HepG2 (cell line): ENCODE results near the gene SULT1A3.
"Not testable (repeated sequence)": the region's sequence is repeated elsewhere in the genome, so short reads cannot be mapped to it uniquely, and the experiment has no call there.

Experiments used
- JUN ChIP-seq: sonication (generic); formaldehyde crosslinking; IDR thresholded peaks from 2 replicates; pipeline ENCODE4 v1.4.0; 2020; ENCODE audit warnings: mild to moderate bottlenecking, missing genetic modification reagents
- KDM5B ChIP-seq: sonication (generic); formaldehyde crosslinking; IDR thresholded peaks from 2 replicates; pipeline ENCODE4 v1.4.0; 2020; ENCODE audit warnings: missing genetic modification reagents, mild to moderate bottlenecking, borderline replicate concordance
- MED1 ChIP-seq: sonication (generic); formaldehyde crosslinking; IDR thresholded peaks from 2 replicates; pipeline ENCODE4 v1.4.0; 2020; ENCODE audit warnings: missing genetic modification reagents
- PHF8 ChIP-seq: sonication (generic); formaldehyde crosslinking; IDR thresholded peaks from 2 replicates; pipeline ENCODE4 v1.5.0; 2020; ENCODE audit warnings: missing genetic modification reagents
- POLR2AphosphoS5 ChIP-seq: IDR thresholded peaks from 2 replicates; pipeline ENCODE4 v1.6.1; 2012; ENCODE audit warnings: low read depth, low read length
- SMAD1 ChIP-seq: sonication (generic); formaldehyde crosslinking; IDR thresholded peaks from 2 replicates; pipeline ENCODE4 v1.4.0; 2020; ENCODE audit warnings: missing genetic modification reagents, low read depth, mild to moderate bottlenecking, borderline replicate concordance
- TBP ChIP-seq: sonication (generic); formaldehyde crosslinking; IDR thresholded peaks from 2 replicates; pipeline ENCODE4 v1.5.0; 2020; ENCODE audit warnings: missing genetic modification reagents
- TRIM24 ChIP-seq: sonication (generic); formaldehyde crosslinking; IDR thresholded peaks from 2 replicates; pipeline ENCODE4 v1.8.0; 2022; ENCODE audit warnings: mild to moderate bottlenecking, missing genetic modification reagents
- TF ChIP-seq, protein P1 (sequence below): sonication (generic); formaldehyde crosslinking; IDR thresholded peaks from 2 replicates; pipeline ENCODE4 v1.8.1; 2022; ENCODE audit warnings: mild to moderate bottlenecking, missing genetic modification reagents
- TF ChIP-seq, protein P2 (sequence below): sonication (generic); formaldehyde crosslinking; IDR thresholded peaks from 2 replicates; pipeline ENCODE4 v1.5.0; 2020; ENCODE audit warnings: mild to moderate bottlenecking, missing genetic modification reagents, moderate library complexity
- TF ChIP-seq, protein P3 (sequence below): sonication (generic); formaldehyde crosslinking; IDR thresholded peaks from 2 replicates; pipeline ENCODE4 v1.5.0; 2020; ENCODE audit warnings: missing genetic modification reagents

DNA sequence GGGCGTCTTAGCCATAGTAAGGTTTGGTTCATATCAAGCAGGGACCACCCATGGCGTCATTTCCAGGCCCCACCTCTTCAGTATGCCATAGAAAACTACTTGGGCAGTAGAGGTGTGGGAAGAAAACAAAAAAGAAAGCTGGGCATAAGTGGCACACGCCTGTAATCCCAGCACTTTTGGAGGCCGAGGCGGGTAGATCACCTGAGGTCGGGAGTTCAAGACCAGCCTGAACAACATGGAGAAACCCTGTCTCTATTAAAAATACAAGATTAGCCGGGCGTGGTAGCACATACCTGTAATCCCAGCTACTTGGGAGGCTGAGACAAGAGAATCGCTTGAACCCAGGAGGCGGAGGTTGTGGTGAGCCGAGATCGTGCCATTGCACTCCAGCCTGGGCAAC lies 7.9 kb upstream of the SULT1A3 start:
- TF ChIP-seq TRIM24; PHF8 (CRISPR knock-in tag); SMAD1 (CRISPR knock-in tag); KDM5B (CRISPR knock-in tag); TBP (CRISPR knock-in tag); POLR2AphosphoS5; MED1; JUN (CRISPR knock-in tag): not testable (repeated sequence)
- TF ChIP-seq, protein P1, sequence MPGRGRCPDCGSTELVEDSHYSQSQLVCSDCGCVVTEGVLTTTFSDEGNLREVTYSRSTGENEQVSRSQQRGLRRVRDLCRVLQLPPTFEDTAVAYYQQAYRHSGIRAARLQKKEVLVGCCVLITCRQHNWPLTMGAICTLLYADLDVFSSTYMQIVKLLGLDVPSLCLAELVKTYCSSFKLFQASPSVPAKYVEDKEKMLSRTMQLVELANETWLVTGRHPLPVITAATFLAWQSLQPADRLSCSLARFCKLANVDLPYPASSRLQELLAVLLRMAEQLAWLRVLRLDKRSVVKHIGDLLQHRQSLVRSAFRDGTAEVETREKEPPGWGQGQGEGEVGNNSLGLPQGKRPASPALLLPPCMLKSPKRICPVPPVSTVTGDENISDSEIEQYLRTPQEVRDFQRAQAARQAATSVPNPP, result not testable (repeated sequence)
- TF ChIP-seq, protein P2, sequence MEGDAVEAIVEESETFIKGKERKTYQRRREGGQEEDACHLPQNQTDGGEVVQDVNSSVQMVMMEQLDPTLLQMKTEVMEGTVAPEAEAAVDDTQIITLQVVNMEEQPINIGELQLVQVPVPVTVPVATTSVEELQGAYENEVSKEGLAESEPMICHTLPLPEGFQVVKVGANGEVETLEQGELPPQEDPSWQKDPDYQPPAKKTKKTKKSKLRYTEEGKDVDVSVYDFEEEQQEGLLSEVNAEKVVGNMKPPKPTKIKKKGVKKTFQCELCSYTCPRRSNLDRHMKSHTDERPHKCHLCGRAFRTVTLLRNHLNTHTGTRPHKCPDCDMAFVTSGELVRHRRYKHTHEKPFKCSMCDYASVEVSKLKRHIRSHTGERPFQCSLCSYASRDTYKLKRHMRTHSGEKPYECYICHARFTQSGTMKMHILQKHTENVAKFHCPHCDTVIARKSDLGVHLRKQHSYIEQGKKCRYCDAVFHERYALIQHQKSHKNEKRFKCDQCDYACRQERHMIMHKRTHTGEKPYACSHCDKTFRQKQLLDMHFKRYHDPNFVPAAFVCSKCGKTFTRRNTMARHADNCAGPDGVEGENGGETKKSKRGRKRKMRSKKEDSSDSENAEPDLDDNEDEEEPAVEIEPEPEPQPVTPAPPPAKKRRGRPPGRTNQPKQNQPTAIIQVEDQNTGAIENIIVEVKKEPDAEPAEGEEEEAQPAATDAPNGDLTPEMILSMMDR (CRISPR knock-in tag), result not testable (repeated sequence)
- TF ChIP-seq, protein P3, sequence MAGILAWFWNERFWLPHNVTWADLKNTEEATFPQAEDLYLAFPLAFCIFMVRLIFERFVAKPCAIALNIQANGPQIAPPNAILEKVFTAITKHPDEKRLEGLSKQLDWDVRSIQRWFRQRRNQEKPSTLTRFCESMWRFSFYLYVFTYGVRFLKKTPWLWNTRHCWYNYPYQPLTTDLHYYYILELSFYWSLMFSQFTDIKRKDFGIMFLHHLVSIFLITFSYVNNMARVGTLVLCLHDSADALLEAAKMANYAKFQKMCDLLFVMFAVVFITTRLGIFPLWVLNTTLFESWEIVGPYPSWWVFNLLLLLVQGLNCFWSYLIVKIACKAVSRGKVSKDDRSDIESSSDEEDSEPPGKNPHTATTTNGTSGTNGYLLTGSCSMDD (CRISPR knock-in tag), result not testable (repeated sequence)
